BJ (cell line): ENCODE measurements around the gene KBTBD8. TPM values are rescaled to one million over a fixed set of nuclear protein-coding genes. Genes with fewer than 3 reads are reported as not detected.

Experiments
- CTCF ChIA-PET: fragments of 350-600 bp; formaldehyde crosslinking; extraction: SDS; loops from one replicate; lab custom pipeline; 2021; ENCODE audit warnings: antibody characterized with exemption, inconsistent platforms; lab: Yijun Ruan, JAX
- POLR2A ChIA-PET: fragments of 300-600 bp; sonication (Branson Sonifier 250); formaldehyde crosslinking; extraction: SDS; loops from one replicate; lab custom pipeline; 2021; ENCODE audit warnings: antibody characterized with exemption; lab: Charles Lee
- DNase-seq: peaks from one replicate; pipeline ENCODE4 v3.0.0-alpha.2; 2011; ENCODE audit warnings: low read depth
- H3K27me3 ChIP-seq: 2 replicates; pipeline ENCODE4 v1.6.0; 2011; ENCODE audit warnings: low read length; ENCODE audit not compliant: control insufficient read depth, insufficient read depth
- H3K36me3 ChIP-seq: 2 replicates; pipeline ENCODE4 v1.5.1; 2011; ENCODE audit warnings: low read length; ENCODE audit not compliant: control insufficient read depth, insufficient read depth
- H3K4me3 ChIP-seq: 2 replicates; pipeline ENCODE4 v1.5.1; 2011; ENCODE audit warnings: low read depth, mild to moderate bottlenecking, control low read depth, low read length
- polyA plus RNA-seq: library from polyadenylated mRNA; depleted of rRNA; stranded (reverse); fragments of >200 nt; gene quantifications from 2 replicates; pipeline ENCODE4 v1.2.3, GENCODE V29; 2011
- TF ChIP-seq, protein P1 (sequence below): IDR thresholded peaks from 2 replicates; pipeline ENCODE4 v1.5.1; 2011; ENCODE audit warnings: low read depth, mild to moderate bottlenecking, control low read depth, inconsistent platforms, low read length, moderate library complexity; ENCODE audit not compliant: insufficient read depth

Gene KBTBD8
- polyA plus RNA-seq, 1 experiment = 0.31 TPM

DNA sequence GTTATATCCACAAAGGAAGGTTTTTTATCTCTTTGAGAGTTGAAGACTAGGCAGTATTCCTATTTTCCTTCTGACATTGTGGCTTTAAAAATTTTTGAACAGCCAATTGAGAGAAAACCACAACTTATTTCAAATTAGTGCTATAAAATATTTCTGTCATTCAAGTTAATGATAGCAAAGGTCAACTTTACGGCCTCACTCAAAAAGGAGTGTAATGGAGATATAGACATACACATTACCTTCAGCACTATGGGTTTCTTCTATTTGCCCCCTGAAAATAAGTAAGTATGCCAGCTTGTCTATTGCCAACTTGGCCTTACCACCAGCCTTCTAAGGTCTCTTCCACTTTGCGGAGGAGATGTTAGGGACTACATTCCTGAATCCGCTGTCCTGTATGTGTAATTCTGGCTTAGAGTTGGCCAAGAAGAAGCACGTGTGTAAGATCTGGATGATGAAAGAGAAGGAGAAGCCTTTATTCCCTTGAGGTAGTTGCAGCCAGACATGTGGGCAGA lies 44.1 kb upstream of the KBTBD8 start:
- Histone ChIP-seq H3K36me3 (no peaks in the 10 kb centered on the region), H3K27me3 (0 out of 2 replicates have a peak, but pooled peaks cover 1% of the 10 kb centered on the region), H3K4me3 (no peak overlapping the region)
- no peak for DNase-seq
- ChIA-PET POLR2A (no interaction called here), CTCF (interaction anchor here (0.9 to 5.2 kb wide), 3 partner anchors 16 to 1924 kb away, joined by 3 to 21 read pairs (median 11); no protein-coding TSS in a partner anchor)
- TF ChIP-seq, protein P1, sequence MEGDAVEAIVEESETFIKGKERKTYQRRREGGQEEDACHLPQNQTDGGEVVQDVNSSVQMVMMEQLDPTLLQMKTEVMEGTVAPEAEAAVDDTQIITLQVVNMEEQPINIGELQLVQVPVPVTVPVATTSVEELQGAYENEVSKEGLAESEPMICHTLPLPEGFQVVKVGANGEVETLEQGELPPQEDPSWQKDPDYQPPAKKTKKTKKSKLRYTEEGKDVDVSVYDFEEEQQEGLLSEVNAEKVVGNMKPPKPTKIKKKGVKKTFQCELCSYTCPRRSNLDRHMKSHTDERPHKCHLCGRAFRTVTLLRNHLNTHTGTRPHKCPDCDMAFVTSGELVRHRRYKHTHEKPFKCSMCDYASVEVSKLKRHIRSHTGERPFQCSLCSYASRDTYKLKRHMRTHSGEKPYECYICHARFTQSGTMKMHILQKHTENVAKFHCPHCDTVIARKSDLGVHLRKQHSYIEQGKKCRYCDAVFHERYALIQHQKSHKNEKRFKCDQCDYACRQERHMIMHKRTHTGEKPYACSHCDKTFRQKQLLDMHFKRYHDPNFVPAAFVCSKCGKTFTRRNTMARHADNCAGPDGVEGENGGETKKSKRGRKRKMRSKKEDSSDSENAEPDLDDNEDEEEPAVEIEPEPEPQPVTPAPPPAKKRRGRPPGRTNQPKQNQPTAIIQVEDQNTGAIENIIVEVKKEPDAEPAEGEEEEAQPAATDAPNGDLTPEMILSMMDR = no peak

DNA sequence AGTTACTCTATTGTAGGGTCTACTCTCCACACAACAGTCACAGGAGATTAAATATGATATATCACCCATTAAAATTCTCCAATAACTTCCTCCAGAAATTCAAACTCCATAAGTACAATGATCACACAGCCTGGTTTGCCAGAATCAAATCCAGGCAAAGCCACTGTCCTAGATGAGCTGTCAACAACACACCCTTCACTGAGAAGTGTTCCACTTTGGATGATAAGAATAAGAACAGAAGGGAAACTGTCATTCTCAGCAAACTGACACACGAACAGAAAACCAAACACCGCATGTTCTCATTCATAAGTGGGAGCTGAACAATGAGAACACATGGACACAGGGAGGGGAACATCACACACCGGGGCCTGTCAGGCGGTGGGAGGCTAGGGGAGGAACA lies 41.4 kb upstream of the KBTBD8 start:
- ChIA-PET CTCF (interaction anchor here (2.4 to 5.2 kb wide), 2 partner anchors 15 to 19 kb away, joined by 8 to 21 read pairs; no protein-coding TSS in a partner anchor), POLR2A (no interaction called here)

DNA sequence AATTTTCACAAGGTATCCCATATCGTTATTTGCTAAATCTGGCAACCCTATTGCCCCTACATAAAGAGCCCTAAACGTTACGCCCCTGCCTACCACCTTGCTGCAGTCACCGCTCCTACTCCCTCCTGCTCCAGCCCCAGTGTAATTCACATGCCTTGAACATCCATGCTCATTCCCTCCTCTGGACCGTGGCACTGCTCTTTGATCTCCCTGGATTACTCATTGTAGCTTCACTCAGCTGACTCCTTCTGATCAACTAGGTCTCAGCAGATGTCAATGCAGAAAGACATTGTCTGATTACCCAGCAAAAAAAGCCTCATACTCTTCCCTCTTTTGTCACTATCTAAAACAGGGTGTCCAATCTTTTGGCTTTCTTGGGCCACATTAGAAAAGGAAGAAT lies 40.7 kb upstream of the KBTBD8 start:
- TF ChIP-seq, protein P1 = no peak
- ChIA-PET POLR2A (no interaction called here), CTCF (interaction anchor here (2.4 to 5.2 kb wide), 2 partner anchors 14 to 19 kb away, joined by 8 to 21 read pairs; no protein-coding TSS in a partner anchor)
- Histone ChIP-seq H3K4me3 (no peak overlapping the region), H3K36me3 (no peaks in the 10 kb centered on the region), H3K27me3 (no peaks in the 10 kb centered on the region; the same call in none of the 2 replicates)
- DNase-seq = no peak

More for the DNA sequence above, 41.4 kb upstream of the KBTBD8 start:
- Histone ChIP-seq H3K4me3 (no peak overlapping the region), H3K27me3 (no peaks in the 10 kb centered on the region; the same call in 1 of the 2 replicates), H3K36me3 (no peaks in the 10 kb centered on the region)
- TF ChIP-seq, protein P1 = no peak
- no peak for DNase-seq

DNA sequence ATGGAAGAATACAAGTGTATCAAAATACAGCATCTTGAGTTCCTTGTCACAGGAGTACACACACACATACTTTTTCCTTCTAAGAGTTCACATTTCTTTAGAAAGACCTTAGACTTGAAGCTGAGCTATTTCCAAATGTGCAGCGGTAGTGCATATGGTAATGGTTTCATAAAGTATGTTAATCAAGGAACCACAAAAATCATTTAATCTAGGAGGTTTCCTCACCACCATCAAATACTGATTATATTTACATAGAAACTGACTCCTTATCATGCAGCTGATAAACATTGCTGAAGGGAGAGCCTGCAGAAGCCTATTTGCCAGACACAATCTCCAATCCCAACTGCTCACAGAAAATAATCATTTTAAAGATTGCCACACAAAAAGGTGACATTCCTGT lies 40.0 kb upstream of the KBTBD8 start:
- ChIA-PET POLR2A (no interaction called here), CTCF (interaction anchor here (2.4 kb wide), 1 partner anchor 13 kb away, joined by 8 read pairs; no protein-coding TSS in a partner anchor)
- TF ChIP-seq, protein P1 = no peak
- no peak for DNase-seq
- Histone ChIP-seq H3K4me3 (no peak overlapping the region), H3K36me3 (no peaks in the 10 kb centered on the region), H3K27me3 (no peaks in the 10 kb centered on the region; the same call in none of the 2 replicates)

DNA sequence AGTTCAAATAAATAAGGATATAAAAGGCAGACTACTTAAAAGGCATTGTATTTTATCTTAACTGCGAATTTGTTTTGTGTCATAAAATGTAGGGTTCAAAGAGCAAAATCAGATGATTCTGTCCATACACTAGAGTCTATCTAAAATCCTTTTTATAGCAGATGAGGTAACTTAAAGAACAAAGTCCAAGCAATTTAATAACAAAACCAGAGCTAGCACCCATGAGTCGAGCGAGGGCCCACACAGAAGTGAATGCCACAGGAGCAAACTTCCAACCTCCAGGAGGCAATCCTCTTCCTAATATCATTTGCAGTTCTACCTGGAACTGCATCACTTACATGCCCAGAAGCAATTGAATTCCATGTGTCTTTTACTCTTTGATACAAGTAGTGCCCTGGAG lies 35.4 kb upstream of the KBTBD8 start:
- H3K4me3 ChIP-seq = no peak overlapping the region
- CTCF ChIA-PET = interaction anchor here (1.6 kb wide), 1 partner anchor 9 kb away, joined by 6 read pairs; no protein-coding TSS in a partner anchor
- no peaks in the 10 kb centered on the region for H3K36me3 ChIP-seq
- DNase-seq = no peak
- POLR2A ChIA-PET = no interaction called here
- peaks cover 3% of the 10 kb centered on the region for H3K27me3 ChIP-seq
- TF ChIP-seq, protein P1 = no peak
